ENCODE results near the gene SLC22A23. TPM values are rescaled to one million over a fixed set of nuclear protein-coding genes. Genes with fewer than 3 reads are reported as not detected.
"Not testable (repeated sequence)": the region's sequence is repeated elsewhere in the genome, so short reads cannot be mapped to it uniquely, and the experiment has no call there.

The SLC22A23 gene
- polyA plus RNA-seq, 1 donor (not counting 4 experiments of a cell fraction or from before 2014, with no cell fraction given) = 4.3 TPM

DNA sequence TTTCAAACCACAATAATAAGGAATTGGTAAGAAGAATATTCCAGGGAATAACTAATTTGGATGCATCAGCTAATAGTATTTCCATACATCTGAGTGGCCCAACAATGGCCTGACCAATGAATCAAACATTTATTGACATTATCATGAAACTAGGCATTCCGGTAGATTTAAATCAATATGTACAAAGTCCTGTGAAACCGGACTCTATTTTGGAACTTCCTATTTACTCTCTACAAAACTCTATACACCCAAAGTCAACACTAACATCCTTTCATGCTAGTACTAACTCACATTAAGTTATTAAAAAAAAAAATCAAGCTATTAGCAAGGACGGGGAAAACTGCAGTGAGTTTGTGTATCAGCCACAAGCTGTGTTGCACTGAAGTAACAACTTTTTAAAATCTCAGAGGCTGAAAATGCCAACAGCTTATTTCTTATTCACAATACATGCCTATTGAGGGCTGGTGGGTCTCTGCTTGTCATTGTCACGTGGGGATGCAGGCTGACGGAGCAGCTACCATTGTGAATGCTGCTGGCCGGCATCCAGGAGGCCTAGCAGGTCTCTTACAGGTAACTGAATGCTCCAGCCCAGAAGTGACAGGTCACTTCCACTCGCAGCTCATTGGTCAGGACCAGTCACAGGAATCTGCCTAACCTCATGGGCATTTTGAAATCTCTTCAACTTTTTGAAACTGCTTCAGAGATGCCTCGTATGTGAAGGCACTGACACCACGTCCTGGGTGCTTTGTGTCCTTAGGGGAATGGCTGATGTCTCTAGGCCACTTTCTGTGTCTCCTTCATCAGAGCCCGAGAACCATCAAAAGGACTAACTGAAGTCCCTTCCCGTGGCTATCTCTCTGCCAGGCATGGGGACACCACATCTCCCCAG is 76.3 kb downstream of the SLC22A23 start:
- H3K9me3 ChIP-seq (ENCODE audit: control insufficient read depth, low read depth, low read length) = no peaks in the 10 kb centered on the region
- no peak overlapping the region for H3K9ac ChIP-seq (ENCODE audit: control insufficient read depth, extremely low read depth, insufficient read depth, low read length)
- H3K79me2 ChIP-seq (ENCODE audit: control insufficient read depth, insufficient read depth, low read length) = no peaks in the 10 kb centered on the region
- H2AFZ ChIP-seq (ENCODE audit: control insufficient read depth, low read length) = no peak overlapping the region
- H3K4me3 ChIP-seq (ENCODE audit: control insufficient read depth in 2 of 3, extremely low read depth in 1 of 3, insufficient read depth in 2 of 3, low read depth in 1 of 3, low read length in 3 of 3) = no peak overlapping the region
- TF ChIP-seq EZH2 (IDR thresholded peaks at IDR 0.05; ENCODE audit: low read length) = no peak
- TF ChIP-seq, protein P1, sequence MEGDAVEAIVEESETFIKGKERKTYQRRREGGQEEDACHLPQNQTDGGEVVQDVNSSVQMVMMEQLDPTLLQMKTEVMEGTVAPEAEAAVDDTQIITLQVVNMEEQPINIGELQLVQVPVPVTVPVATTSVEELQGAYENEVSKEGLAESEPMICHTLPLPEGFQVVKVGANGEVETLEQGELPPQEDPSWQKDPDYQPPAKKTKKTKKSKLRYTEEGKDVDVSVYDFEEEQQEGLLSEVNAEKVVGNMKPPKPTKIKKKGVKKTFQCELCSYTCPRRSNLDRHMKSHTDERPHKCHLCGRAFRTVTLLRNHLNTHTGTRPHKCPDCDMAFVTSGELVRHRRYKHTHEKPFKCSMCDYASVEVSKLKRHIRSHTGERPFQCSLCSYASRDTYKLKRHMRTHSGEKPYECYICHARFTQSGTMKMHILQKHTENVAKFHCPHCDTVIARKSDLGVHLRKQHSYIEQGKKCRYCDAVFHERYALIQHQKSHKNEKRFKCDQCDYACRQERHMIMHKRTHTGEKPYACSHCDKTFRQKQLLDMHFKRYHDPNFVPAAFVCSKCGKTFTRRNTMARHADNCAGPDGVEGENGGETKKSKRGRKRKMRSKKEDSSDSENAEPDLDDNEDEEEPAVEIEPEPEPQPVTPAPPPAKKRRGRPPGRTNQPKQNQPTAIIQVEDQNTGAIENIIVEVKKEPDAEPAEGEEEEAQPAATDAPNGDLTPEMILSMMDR (optimal IDR thresholded peaks at IDR 0.05 in 1 of 3, IDR thresholded peaks at IDR 0.05 in 1 of 3, conservative IDR thresholded peaks at IDR 0.05 in 1 of 3; ENCODE audit: extremely low read depth in 1 of 3, insufficient read depth in 2 of 3, low read length in 3 of 3) = no peak
- DNase-seq (ENCODE audit: low read depth, low spot score) (no peak), FAIRE-seq (no peak)
- no peaks in the 10 kb centered on the region for H3K9me1 ChIP-seq (ENCODE audit: control insufficient read depth, extremely low read depth, insufficient read depth, low read length)
- H3K4me2 ChIP-seq (ENCODE audit: control insufficient read depth, extremely low read depth, insufficient read depth, low read depth, low read length) = no peak overlapping the region
- no peaks in the 10 kb centered on the region for H4K20me1 ChIP-seq (ENCODE audit: control insufficient read depth, extremely low read depth, insufficient read depth, low read length)
- dilution Hi-C loops (cut with MboI; ENCODE audit: extremely low pct_ligation_motif_present, low sequenced_read_pairs) = no loop called here
- H3K4me1 ChIP-seq (ENCODE audit: control insufficient read depth, extremely low read depth, insufficient read depth, low read length) = peaks cover 51% of the 10 kb centered on the region
- no peaks in the 10 kb centered on the region for H3K36me3 ChIP-seq (ENCODE audit: control insufficient read depth in 2 of 2, extremely low read depth in 1 of 2, insufficient read depth in 2 of 2, low read length in 2 of 2)
- no peak overlapping the region for H3K27ac ChIP-seq (ENCODE audit: control insufficient read depth, insufficient read depth, low read length)
- no peaks in the 10 kb centered on the region for H3K27me3 ChIP-seq (ENCODE audit: control insufficient read depth, extremely low read depth, insufficient read depth, low read length)

DNA sequence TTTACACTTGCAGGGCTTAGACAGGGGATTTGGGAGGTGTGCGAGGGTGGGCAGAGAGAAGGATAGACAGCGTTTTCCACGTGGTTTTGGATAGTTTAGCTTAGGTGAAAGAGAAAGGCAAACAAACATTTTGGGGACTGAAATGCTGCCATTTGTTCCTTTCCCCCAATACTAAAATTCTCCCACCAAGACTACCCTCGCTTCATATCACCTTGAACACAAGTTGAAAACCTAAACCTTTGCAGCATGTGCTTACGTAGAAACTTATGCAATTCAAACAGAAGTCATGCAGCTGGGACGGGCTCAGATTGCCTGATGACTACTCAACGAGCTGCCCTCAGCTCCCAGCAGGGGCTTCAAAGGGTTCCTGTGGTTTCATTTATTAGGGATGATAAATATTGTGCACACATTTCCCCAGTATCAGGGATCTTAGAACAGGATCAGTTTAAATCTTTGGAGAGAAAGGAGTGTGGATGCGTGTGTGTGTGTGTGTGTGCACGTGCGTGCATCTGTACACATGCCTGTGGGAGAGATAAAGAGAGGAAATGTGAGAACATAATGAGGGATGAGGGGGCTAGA is 77.3 kb downstream of the SLC22A23 start:
- no peak overlapping the region for H2AFZ ChIP-seq (ENCODE audit: control insufficient read depth, low read length)
- no peak for DNase-seq (ENCODE audit: low read depth, low spot score)
- peaks cover 45% of the 10 kb centered on the region for H3K4me1 ChIP-seq (ENCODE audit: control insufficient read depth, extremely low read depth, insufficient read depth, low read length)
- no peaks in the 10 kb centered on the region for H3K79me2 ChIP-seq (ENCODE audit: control insufficient read depth, insufficient read depth, low read length)
- no peak overlapping the region for H3K4me2 ChIP-seq (ENCODE audit: control insufficient read depth, extremely low read depth, insufficient read depth, low read depth, low read length)
- H3K9me3 ChIP-seq (ENCODE audit: control insufficient read depth, low read depth, low read length) = no peaks in the 10 kb centered on the region
- no peaks in the 10 kb centered on the region for H3K36me3 ChIP-seq (ENCODE audit: control insufficient read depth in 2 of 2, extremely low read depth in 1 of 2, insufficient read depth in 2 of 2, low read length in 2 of 2)
- H3K27ac ChIP-seq (ENCODE audit: control insufficient read depth, insufficient read depth, low read length) = no peak overlapping the region
- dilution Hi-C loops (cut with MboI; ENCODE audit: extremely low pct_ligation_motif_present, low sequenced_read_pairs) = no loop called here
- no peak overlapping the region for H3K9ac ChIP-seq (ENCODE audit: control insufficient read depth, extremely low read depth, insufficient read depth, low read length)
- FAIRE-seq = no peak
- no peaks in the 10 kb centered on the region for H4K20me1 ChIP-seq (ENCODE audit: control insufficient read depth, extremely low read depth, insufficient read depth, low read length)
- H3K27me3 ChIP-seq (ENCODE audit: control insufficient read depth, extremely low read depth, insufficient read depth, low read length) = no peaks in the 10 kb centered on the region
- TF ChIP-seq, protein P1 (optimal IDR thresholded peaks at IDR 0.05 in 1 of 3, IDR thresholded peaks at IDR 0.05 in 1 of 3, conservative IDR thresholded peaks at IDR 0.05 in 1 of 3; ENCODE audit: extremely low read depth in 1 of 3, insufficient read depth in 2 of 3, low read length in 3 of 3) = no peak
- no peak for TF ChIP-seq EZH2 (IDR thresholded peaks at IDR 0.05; ENCODE audit: low read length)
- H3K9me1 ChIP-seq (ENCODE audit: control insufficient read depth, extremely low read depth, insufficient read depth, low read length) = no peaks in the 10 kb centered on the region
- no peak overlapping the region for H3K4me3 ChIP-seq (ENCODE audit: control insufficient read depth in 2 of 3, extremely low read depth in 1 of 3, insufficient read depth in 2 of 3, low read depth in 1 of 3, low read length in 3 of 3)

DNA sequence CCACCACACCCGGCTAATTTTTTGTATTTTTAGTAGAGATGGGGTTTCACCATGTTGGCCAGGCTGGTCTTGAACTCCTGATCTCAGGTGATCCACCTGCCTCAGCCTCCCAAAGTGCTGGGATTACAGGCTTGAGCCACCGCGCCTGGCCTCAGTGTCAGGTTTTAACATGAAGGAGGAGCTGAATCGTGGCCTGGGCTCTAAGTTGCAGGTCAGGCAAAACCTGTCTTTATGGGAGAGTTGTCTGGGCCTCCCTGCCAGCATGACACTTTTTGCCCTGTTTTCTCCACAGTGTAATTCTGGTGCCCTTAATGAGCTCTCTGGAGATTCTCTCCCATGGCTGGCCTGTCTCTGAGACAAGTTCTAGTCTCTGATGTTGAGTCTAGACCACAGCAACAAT is 78.0 kb downstream of the SLC22A23 start:
- H3K9me3 ChIP-seq (ENCODE audit: control insufficient read depth, low read depth, low read length); DNase-seq (ENCODE audit: low read depth, low spot score); H3K27me3 ChIP-seq (ENCODE audit: control insufficient read depth, extremely low read depth, insufficient read depth, low read length); FAIRE-seq; H3K4me3 ChIP-seq (ENCODE audit: control insufficient read depth in 2 of 3, extremely low read depth in 1 of 3, insufficient read depth in 2 of 3, low read depth in 1 of 3, low read length in 3 of 3); H3K9ac ChIP-seq (ENCODE audit: control insufficient read depth, extremely low read depth, insufficient read depth, low read length); H4K20me1 ChIP-seq (ENCODE audit: control insufficient read depth, extremely low read depth, insufficient read depth, low read length); H3K4me2 ChIP-seq (ENCODE audit: control insufficient read depth, extremely low read depth, insufficient read depth, low read depth, low read length); H3K79me2 ChIP-seq (ENCODE audit: control insufficient read depth, insufficient read depth, low read length); H3K36me3 ChIP-seq (ENCODE audit: control insufficient read depth in 2 of 2, extremely low read depth in 1 of 2, insufficient read depth in 2 of 2, low read length in 2 of 2); H2AFZ ChIP-seq (ENCODE audit: control insufficient read depth, low read length); H3K9me1 ChIP-seq (ENCODE audit: control insufficient read depth, extremely low read depth, insufficient read depth, low read length); H3K27ac ChIP-seq (ENCODE audit: control insufficient read depth, insufficient read depth, low read length); dilution Hi-C loops (cut with MboI; ENCODE audit: extremely low pct_ligation_motif_present, low sequenced_read_pairs): not testable (repeated sequence)
- peaks cover 38% of the 10 kb centered on the region for H3K4me1 ChIP-seq (ENCODE audit: control insufficient read depth, extremely low read depth, insufficient read depth, low read length)

All from keratinocyte (primary cell).